GM12878 (cell line): ENCODE measurements around the gene TAF11. TPM values are rescaled to one million over a fixed set of nuclear protein-coding genes. Genes with fewer than 3 reads are reported as not detected.

Experiments
- ATAC-seq: fragments of 200-7000 bp; cut with Tn5 transposase; 3 replicates; pipeline ENCODE4 v1.9.1; 2020; ENCODE audit warnings: mild to moderate bottlenecking, moderate library complexity
- BruUV-seq: library from RNA; stranded (reverse); fragments of 400-500 nt; replicated peaks from 2 replicates; lab custom pipeline; 2021; lab: Mats Ljungman, UMichigan
- CTCF ChIA-PET: fragments of 300-600 bp; sonication (Branson Sonifier 250); formaldehyde crosslinking; extraction: SDS; loops from one replicate; lab custom pipeline; 2021; ENCODE audit warnings: inconsistent platforms; lab: Yijun Ruan, JAX
- POLR2A ChIA-PET: fragments of 350-600 bp; formaldehyde crosslinking; extraction: SDS; loops from one replicate; lab custom pipeline; 2021; ENCODE audit warnings: inconsistent platforms; lab: Charles Lee
- RAD21 ChIA-PET: fragments of 300-600 bp; sonication (Branson Sonifier 250); formaldehyde crosslinking; loops from one replicate; lab custom pipeline; 2023; ENCODE audit warnings: antibody characterized with exemption; ENCODE audit not compliant: unreplicated experiment; lab: Charles Lee
- SMC1A ChIA-PET: fragments of 300-600 bp; sonication (Branson Sonifier 250); formaldehyde crosslinking; loops from one replicate; lab custom pipeline; 2023; ENCODE audit not compliant: unreplicated experiment, uncharacterized antibody; lab: Charles Lee
- DNase-seq: peaks from one replicate; pipeline ENCODE4 v3.0.0-alpha.2; 2011; ENCODE audit warnings: low read depth, low spot score
- FAIRE-seq: peaks from 3 replicates; lab custom pipeline; 2011; peaks lifted over from hg19 to GRCh38; lab: Jason Lieb, UNC
- H2AFZ ChIP-seq: 2 replicates; pipeline ENCODE4 v1.6.0; 2011; ENCODE audit warnings: low read depth, low read length, control low read depth; ENCODE audit not compliant: control insufficient read depth
- H3K27ac ChIP-seq: 2 replicates; pipeline ENCODE4 v1.5.1; 2011; ENCODE audit warnings: control low read depth; ENCODE audit not compliant: control insufficient read depth, insufficient read depth
- H3K27me3 ChIP-seq, 2 experiments: replicated peaks in 1 of 2; 2 replicates each; pipeline versions ENCODE4 v1.6.0 to v1.6.1; 2011; ENCODE audit warnings: low read length in 1 of 2; ENCODE audit not compliant: control insufficient read depth in 2 of 2, insufficient read depth in 2 of 2
- H3K36me3 ChIP-seq, 2 experiments: 2 replicates each; pipeline ENCODE4 v1.5.1; 2011; ENCODE audit warnings: low read length in 1 of 2; ENCODE audit not compliant: control insufficient read depth in 2 of 2, insufficient read depth in 2 of 2
- H3K4me1 ChIP-seq: 2 replicates; pipeline ENCODE4 v1.6.1; 2011; ENCODE audit warnings: mild to moderate bottlenecking, low read length, moderate library complexity, mixed read lengths; ENCODE audit not compliant: control insufficient read depth, insufficient read depth
- H3K4me2 ChIP-seq: 2 replicates; pipeline ENCODE4 v1.6.0; 2011; ENCODE audit warnings: control low read depth; ENCODE audit not compliant: control insufficient read depth, insufficient read depth
- H3K4me3 ChIP-seq: fragments of 200-600 bp; sonication (generic); 2 replicates; pipeline ENCODE4 v1.5.1; 2016
- H3K79me2 ChIP-seq: 2 replicates; pipeline ENCODE4 v1.6.0; 2011; ENCODE audit warnings: low read length; ENCODE audit not compliant: control insufficient read depth, insufficient read depth
- H3K9ac ChIP-seq: 2 replicates; pipeline ENCODE4 v1.8.0; 2011; ENCODE audit warnings: low read length, control low read depth, mixed read lengths; ENCODE audit not compliant: control insufficient read depth, insufficient read depth
- H3K9me3 ChIP-seq: replicated peaks from 3 replicates; pipeline ENCODE4 v1.5.1; 2011; ENCODE audit warnings: mild to moderate bottlenecking, low read length; ENCODE audit not compliant: control insufficient read depth, insufficient read depth
- H4K20me1 ChIP-seq: 2 replicates; pipeline ENCODE4 v1.6.0; 2011; ENCODE audit not compliant: control insufficient read depth, insufficient read depth
- E4F1 ChIP-seq: fragments of 450-650 bp; IDR thresholded peaks from 2 replicates; pipeline ENCODE4 v1.6.1; 2018; ENCODE audit warnings: borderline replicate concordance, mild to moderate bottlenecking; ENCODE audit not compliant: partially characterized antibody
- EP300 ChIP-seq, 2 experiments: fragments of 150-350 bp in 1 of 2; IDR thresholded peaks; 2 replicates each; pipeline ENCODE4 v1.6.1; 2011 to 2012; ENCODE audit warnings: low read depth in 2 of 2, low read length in 2 of 2, borderline replicate concordance in 1 of 2, improper control_type of control experiment in 1 of 2, inconsistent platforms in 1 of 2; ENCODE audit not compliant: control insufficient read depth in 1 of 2
- EZH2 ChIP-seq: IDR thresholded peaks from 2 replicates; pipeline ENCODE4 v1.6.1; 2012; ENCODE audit warnings: low read depth, mild to moderate bottlenecking, control low read depth, inconsistent platforms, low read length, borderline replicate concordance; ENCODE audit not compliant: control insufficient read depth
- FOXK2 ChIP-seq: fragments of 450-650 bp; IDR thresholded peaks from 2 replicates; pipeline ENCODE4 v1.6.1; 2017; ENCODE audit warnings: mild to moderate bottlenecking, moderate library complexity
- HDAC2 ChIP-seq: fragments of 200-600 bp; sonication (generic); IDR thresholded peaks from 2 replicates; pipeline ENCODE4 v1.6.1; 2017
- IKZF2 ChIP-seq, 2 experiments: fragments of 450-650 bp; IDR thresholded peaks; 2 replicates each; pipeline ENCODE4 v1.6.1; 2017; ENCODE audit warnings: mild to moderate bottlenecking in 2 of 2, moderate library complexity in 2 of 2
- NKRF ChIP-seq: fragments of 450-650 bp; conservative IDR thresholded peaks from 2 replicates; pipeline ENCODE4 v1.6.1; 2017; ENCODE audit warnings: mild to moderate bottlenecking, moderate library complexity
- PML ChIP-seq: IDR thresholded peaks from 2 replicates; pipeline ENCODE4 v1.6.1; 2012; ENCODE audit warnings: low read length, inconsistent platforms
- POLR2A ChIP-seq: IDR thresholded peaks from 2 replicates; pipeline ENCODE4 v1.6.1; 2011; ENCODE audit warnings: low read depth, mild to moderate bottlenecking, low read length
- POU2F2 ChIP-seq: IDR thresholded peaks from 3 replicates; pipeline ENCODE4 v1.6.1; 2011; ENCODE audit warnings: low read depth, mild to moderate bottlenecking, low read length, borderline replicate concordance
- SIX5 ChIP-seq: IDR thresholded peaks from 2 replicates; pipeline ENCODE4 v1.6.1; 2011; ENCODE audit warnings: mild to moderate bottlenecking, low read depth, low read length, moderate library complexity; ENCODE audit not compliant: severe bottlenecking
- ZSCAN29 ChIP-seq: fragments of 450-650 bp; IDR thresholded peaks from 2 replicates; pipeline ENCODE4 v1.6.1; 2017; ENCODE audit warnings: mild to moderate bottlenecking, moderate library complexity
- WGBS: methylation state at CpG from one replicate; pipeline ENCODE4 v1.1.6; 2016; ENCODE audit warnings: low lambda C conversion rate; ENCODE audit not compliant: insufficient replicate concordance, insufficient coverage; ENCODE audit errors: missing lambda C conversion rate; 5-methylcytosine and 5-hydroxymethylcytosine counted together
- in situ Hi-C: fragments of 300-500 bp; cut with MboI; formaldehyde crosslinking; loops from 9 replicates; pipeline ENCODE4 v1.14.3; 2018; ENCODE audit warnings: mixed read lengths
- intact Hi-C: fragments of 100-400 bp; cut with micrococcal nuclease; formaldehyde crosslinking; loops from one replicate; pipeline ENCODE4 v1.14.2; 2022; ENCODE audit not compliant: unreplicated experiment
- polyA plus RNA-seq, 11 experiments: library from polyadenylated mRNA; depleted of rRNA in 4 of 11; unstranded in 6 of 11; stranded (reverse) in 5 of 11; fragments of >200 nt; fragmentation: Nextera tagmentation in 4 of 11; fragmentation: Illumina TruSeq in 1 of 11; extraction: Ambion mirVana in 4 of 11; extraction: Trizol in 1 of 11; gene quantifications; 1 replicate in 1 of 11; 2 replicates in 10 of 11; pipeline versions ENCODE4 v1.2.1 to v1.2.3, GENCODE V29; 2011 to 2016; ENCODE audit warnings: inconsistent platforms in 2 of 11, missing spikeins in 2 of 11, low read depth in 1 of 11
- total RNA-seq, 4 experiments: library from RNA; depleted of rRNA in 3 of 4; stranded (reverse); fragments of >200 nt in 3 of 4; fragmentation: Illumina TruSeq in 1 of 4; extraction: Trizol in 1 of 4; gene quantifications; 2 replicates each; pipeline versions ENCODE4 v1.2.1 to v1.2.3, GENCODE V29; 2013 to 2021
- TF ChIP-seq, protein P1 (sequence below): fragments of 450-650 bp; IDR thresholded peaks from 2 replicates; pipeline ENCODE4 v1.6.1; 2017; ENCODE audit warnings: borderline replicate concordance
- TF ChIP-seq, protein P2 (sequence below): fragments of 450-650 bp; IDR thresholded peaks from 2 replicates; pipeline ENCODE4 v1.6.1; 2018; ENCODE audit warnings: mild to moderate bottlenecking, low read depth, moderate library complexity; ENCODE audit not compliant: partially characterized antibody

The TAF11 gene
- total and polyA plus RNA-seq, 10 of the 15 experiments (the other 5 are each of a cell fraction or from before 2014, with no cell fraction given), result 24.6 to 59.2 (median 32.0) TPM

- TF ChIP-seq, protein P1, sequence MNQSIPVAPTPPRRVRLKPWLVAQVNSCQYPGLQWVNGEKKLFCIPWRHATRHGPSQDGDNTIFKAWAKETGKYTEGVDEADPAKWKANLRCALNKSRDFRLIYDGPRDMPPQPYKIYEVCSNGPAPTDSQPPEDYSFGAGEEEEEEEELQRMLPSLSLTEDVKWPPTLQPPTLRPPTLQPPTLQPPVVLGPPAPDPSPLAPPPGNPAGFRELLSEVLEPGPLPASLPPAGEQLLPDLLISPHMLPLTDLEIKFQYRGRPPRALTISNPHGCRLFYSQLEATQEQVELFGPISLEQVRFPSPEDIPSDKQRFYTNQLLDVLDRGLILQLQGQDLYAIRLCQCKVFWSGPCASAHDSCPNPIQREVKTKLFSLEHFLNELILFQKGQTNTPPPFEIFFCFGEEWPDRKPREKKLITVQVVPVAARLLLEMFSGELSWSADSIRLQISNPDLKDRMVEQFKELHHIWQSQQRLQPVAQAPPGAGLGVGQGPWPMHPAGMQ, result no peak
- TF ChIP-seq SIX5 (no peak), ZSCAN29 (no peak), EP300 (IDR thresholded peaks at IDR 0.05; ENCODE audit: borderline replicate concordance in 1 of 2, control insufficient read depth in 1 of 2, low read depth in 2 of 2, low read length in 2 of 2) (no peak), PML (no peak), POLR2A (no peak), FOXK2 (no peak), EZH2 (no peak), POU2F2 (no peak)
Observed at GRCh38 chr6:34855463-34855862, 32.4 kb downstream of the TAF11 start (continued).

GRCh38 chr6:34852406-34853085 lies 35.3 kb downstream of the TAF11 start:
- H4K20me1 ChIP-seq, result no peaks in the 10 kb centered on the region
- no peaks in the 10 kb centered on the region for H3K27me3 ChIP-seq
- TF ChIP-seq NKRF (no peak), HDAC2 (no peak), E4F1 (no peak), IKZF2 (IDR thresholded peaks at IDR 0.05) (no peak)
- TF ChIP-seq, protein P2, sequence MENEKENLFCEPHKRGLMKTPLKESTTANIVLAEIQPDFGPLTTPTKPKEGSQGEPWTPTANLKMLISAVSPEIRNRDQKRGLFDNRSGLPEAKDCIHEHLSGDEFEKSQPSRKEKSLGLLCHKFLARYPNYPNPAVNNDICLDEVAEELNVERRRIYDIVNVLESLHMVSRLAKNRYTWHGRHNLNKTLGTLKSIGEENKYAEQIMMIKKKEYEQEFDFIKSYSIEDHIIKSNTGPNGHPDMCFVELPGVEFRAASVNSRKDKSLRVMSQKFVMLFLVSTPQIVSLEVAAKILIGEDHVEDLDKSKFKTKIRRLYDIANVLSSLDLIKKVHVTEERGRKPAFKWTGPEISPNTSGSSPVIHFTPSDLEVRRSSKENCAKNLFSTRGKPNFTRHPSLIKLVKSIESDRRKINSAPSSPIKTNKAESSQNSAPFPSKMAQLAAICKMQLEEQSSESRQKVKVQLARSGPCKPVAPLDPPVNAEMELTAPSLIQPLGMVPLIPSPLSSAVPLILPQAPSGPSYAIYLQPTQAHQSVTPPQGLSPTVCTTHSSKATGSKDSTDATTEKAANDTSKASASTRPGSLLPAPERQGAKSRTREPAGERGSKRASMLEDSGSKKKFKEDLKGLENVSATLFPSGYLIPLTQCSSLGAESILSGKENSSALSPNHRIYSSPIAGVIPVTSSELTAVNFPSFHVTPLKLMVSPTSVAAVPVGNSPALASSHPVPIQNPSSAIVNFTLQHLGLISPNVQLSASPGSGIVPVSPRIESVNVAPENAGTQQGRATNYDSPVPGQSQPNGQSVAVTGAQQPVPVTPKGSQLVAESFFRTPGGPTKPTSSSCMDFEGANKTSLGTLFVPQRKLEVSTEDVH, result no peak
- ChIA-PET CTCF (interaction anchor here (1.1 kb wide), 1 partner anchor 31 kb away, joined by 3 read pairs; no protein-coding TSS in a partner anchor), SMC1A (no interaction called here), RAD21 (no interaction called here), POLR2A (no interaction called here)
- no peaks in the 10 kb centered on the region for H3K9me3 ChIP-seq
- H3K79me2 ChIP-seq, result no peaks in the 10 kb centered on the region
- H3K9ac ChIP-seq, result no peak overlapping the region
- no peak overlapping the region for H2AFZ ChIP-seq
- in situ Hi-C loops, result no loop called here
- intact Hi-C loops, result no loop called here
- FAIRE-seq, result no peak
- H3K4me1 ChIP-seq, result no peaks in the 10 kb centered on the region
- no peak for ATAC-seq
- H3K27ac ChIP-seq, result no peak overlapping the region
- no peak for DNase-seq
- H3K4me3 ChIP-seq, result no peak overlapping the region
- 99% methylated on average over 4 of the region's 4 CpGs for WGBS
- peaks cover 6 to 22% of the 10 kb centered on the region in 2 experiments; a peak in 2 of 4 replicates for H3K36me3 ChIP-seq
- no TSS peak for BruUV-seq
- H3K4me2 ChIP-seq, result no peak overlapping the region
